GM18507 (cell line): ENCODE data around the gene CFAP99.

ENCODE experiments used
- DNase-seq: peaks from one replicate; pipeline ENCODE4 v3.0.0; 2011; ENCODE audit warnings: low read depth; ENCODE audit not compliant: insufficient read length; ENCODE audit errors: extremely low spot score
- FAIRE-seq: peaks from 2 replicates; lab custom pipeline; 2011; peaks lifted over from hg19 to GRCh38; lab: Jason Lieb, UNC

CFAP99 gene

GRCh38 chr4:2486981-2487380 is 68.2 kb downstream of the CFAP99 start:
- DNase-seq (no peak), FAIRE-seq (no peak)

- FAIRE-seq = peak; percentile 81
- DNase-seq = peak; percentile 39
These were observed 68.9 kb downstream of the CFAP99 start for GRCh38 chr4:2487632-2488031.

- FAIRE-seq = no peak
- DNase-seq = no peak
These were observed 70.5 kb downstream of the CFAP99 start for GRCh38 chr4:2489081-2489805.

DNA sequence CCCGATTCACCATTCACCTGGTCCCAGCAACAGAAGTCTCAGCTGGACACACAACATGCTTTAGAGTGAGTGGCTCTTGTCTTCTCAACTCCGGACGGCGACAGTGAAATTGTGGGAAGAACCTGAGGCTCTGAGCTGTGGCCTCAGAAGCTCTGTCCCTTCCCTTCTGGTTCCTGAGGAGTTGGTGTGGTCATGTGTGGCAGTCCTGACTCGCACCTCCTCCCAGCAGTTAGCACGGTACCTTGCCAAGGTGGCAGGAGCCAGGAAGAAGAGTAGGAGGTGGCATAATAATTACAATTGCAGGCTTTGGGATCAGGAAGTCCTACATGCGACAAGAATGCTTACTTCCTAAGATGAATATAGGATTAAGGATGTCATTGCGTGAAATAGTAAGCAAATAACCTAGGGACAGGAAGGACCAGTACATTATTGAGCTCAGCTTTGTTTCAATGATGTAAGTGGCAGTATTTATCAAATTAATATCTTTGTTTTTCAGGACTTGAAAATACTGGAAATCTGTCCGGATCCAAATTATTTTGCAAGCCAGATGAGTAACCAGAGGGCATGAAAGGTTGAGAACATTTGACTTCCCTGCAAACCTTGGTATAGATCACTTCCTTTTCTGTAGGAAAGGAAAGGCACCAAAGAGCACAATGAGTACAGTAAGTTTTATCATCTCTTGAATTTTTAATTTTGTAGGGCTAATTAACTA is 71.2 kb downstream of the CFAP99 start:
- FAIRE-seq = no peak

DNA sequence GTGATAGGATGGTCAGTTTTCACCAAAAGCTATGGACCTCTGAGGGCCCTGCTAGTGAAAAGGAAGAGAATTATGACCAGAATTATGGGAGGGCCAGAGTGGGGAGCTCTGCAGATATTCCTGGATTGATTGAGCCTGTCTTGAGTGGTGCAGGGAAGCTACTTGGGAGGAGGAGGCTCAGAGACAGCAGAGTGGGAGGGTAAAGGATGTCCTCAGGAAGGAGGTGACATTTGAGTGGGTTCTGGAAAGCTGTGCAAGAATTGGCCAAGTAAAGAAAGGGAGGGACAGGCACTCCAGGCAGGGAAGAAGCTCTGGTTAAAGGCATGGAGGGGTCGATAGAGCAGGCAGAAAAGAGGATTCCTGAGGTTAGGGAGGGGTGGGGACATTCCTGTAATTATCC is 74.2 kb downstream of the CFAP99 start:
- FAIRE-seq (no peak), DNase-seq (no peak)

More for the DNA sequence above, 71.2 kb downstream of the CFAP99 start:
- DNase-seq = no peak

- DNase-seq (no peak), FAIRE-seq (no peak)
These were observed 76.2 kb downstream of the CFAP99 start for GRCh38 chr4:2494992-2495391.

GRCh38 chr4:2497324-2497723 is 78.6 kb downstream of the CFAP99 start:
- FAIRE-seq = no peak

DNA sequence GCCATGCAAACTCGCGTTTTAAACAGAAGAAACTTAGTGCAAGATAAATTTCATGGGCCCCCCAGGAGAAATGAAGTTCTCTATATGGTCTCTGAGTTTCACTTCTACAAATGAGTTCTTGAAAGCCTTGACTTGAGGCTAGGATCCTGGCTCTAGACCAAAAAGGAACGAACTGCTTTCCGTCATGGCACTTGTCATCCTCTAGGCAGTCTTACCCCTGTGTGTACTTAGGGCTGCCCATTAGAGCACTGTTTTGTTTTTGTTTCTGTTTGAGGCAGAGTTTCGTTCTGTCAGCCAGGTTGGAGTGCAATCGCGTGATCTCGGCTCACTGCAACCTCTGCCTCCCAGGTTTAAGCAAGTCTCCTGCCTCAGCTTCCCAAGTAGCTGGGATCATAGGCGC is 79.2 kb downstream of the CFAP99 start:
- FAIRE-seq (peak; percentile 95), DNase-seq (peak; percentile 67)

More at GRCh38 chr4:2497324-2497723, 78.6 kb downstream of the CFAP99 start:
- no peak for DNase-seq

DNA sequence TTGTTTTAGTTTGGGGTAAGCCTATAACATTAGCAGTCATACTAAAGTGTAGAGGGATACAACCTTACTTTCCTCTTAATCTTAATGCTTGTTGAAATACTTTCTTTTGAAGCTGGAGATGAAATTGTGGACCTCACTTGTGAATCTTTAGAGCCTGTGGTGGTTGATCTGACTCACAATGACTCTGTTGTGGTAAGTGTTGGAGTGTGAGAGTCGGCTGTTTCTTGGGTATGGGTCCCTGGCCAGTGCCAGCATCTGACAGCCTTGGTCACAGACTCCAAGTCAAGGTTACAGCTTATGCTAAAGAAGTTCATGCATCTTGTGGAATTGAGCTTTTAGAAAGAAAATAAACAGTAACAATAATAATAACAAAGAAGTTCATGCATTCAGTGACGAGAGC is 81.8 kb downstream of the CFAP99 start:
- DNase-seq = no peak
- no peak for FAIRE-seq

DNA sequence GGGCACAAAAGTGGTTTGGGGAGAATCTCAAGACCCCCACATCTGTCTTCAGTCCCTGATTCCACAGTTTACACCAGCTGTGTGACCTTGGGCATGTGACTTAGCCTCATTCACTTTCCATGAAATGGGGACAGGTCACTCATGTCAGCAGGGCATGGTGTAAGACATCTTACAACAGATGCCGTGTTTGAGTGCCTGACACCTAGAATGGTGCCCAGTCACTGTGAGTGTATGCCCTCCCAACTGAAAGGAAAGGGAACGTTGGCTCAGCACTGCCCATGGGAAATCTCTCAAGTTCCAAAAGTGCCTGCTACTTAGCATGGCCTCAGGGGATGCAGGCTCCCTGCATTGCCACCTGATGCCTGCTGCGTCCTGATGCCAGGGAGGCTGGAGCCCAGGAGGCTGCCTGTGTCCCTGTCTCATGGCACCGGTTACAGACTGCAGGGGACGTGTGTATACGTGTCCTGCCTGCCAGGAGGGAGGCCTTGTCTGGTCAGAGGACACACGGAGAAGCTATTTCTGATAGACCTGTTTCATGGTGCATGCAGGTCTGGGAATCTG is 82.4 kb downstream of the CFAP99 start:
- no peak for FAIRE-seq
- DNase-seq = no peak

DNA sequence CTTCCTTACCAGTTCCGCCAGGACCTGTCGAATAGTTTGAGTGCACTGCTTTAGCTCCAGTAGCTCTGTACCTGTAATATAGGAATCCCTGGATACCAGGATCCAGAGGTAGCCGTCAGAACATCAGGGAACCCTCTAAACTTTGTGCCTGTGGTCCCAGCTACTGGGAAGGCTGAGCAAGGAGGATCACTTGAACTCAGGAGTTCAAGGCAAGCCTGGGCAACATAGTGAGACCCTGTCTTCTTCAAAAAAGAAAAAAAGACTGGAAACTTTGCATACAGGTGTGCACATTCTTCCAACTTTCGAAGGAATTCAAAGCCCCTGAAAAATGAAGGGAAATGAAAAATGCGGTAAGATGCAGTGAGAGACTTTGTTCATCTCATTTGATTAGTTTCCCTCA is 85.1 kb downstream of the CFAP99 start:
- DNase-seq = no peak
- no peak for FAIRE-seq

GRCh38 chr4:2507259-2507658 is 88.5 kb downstream of the CFAP99 start:
- FAIRE-seq (no peak), DNase-seq (no peak)

GRCh38 chr4:2507855-2508254 is 89.1 kb downstream of the CFAP99 start:
- no peak for FAIRE-seq
- no peak for DNase-seq

GRCh38 chr4:2510351-2511259 is 91.8 kb downstream of the CFAP99 start:
- FAIRE-seq = peak; percentile 49

GRCh38 chr4:2511645-2512131 is 92.9 kb downstream of the CFAP99 start:
- DNase-seq (no peak), FAIRE-seq (peak; percentile 80)

More at GRCh38 chr4:2510351-2511259, 91.8 kb downstream of the CFAP99 start:
- no peak for DNase-seq
